Stimulated activated naive CD4-positive, alpha-beta T cell (primary cell): ENCODE measurements around the gene LAPTM4A.
A peak's percentile ranks its signal among the peaks of the same experiment; 100 is the strongest.
"Not testable (repeated sequence)": the region's sequence is repeated elsewhere in the genome, so short reads cannot be mapped to it uniquely, and the experiment has no call there.

Experiments used
- DNase-seq, 6 experiments: peaks; one replicate each; lab custom pipeline; 2025; lab: John Stamatoyannopoulos, UW

LAPTM4A gene

DNA sequence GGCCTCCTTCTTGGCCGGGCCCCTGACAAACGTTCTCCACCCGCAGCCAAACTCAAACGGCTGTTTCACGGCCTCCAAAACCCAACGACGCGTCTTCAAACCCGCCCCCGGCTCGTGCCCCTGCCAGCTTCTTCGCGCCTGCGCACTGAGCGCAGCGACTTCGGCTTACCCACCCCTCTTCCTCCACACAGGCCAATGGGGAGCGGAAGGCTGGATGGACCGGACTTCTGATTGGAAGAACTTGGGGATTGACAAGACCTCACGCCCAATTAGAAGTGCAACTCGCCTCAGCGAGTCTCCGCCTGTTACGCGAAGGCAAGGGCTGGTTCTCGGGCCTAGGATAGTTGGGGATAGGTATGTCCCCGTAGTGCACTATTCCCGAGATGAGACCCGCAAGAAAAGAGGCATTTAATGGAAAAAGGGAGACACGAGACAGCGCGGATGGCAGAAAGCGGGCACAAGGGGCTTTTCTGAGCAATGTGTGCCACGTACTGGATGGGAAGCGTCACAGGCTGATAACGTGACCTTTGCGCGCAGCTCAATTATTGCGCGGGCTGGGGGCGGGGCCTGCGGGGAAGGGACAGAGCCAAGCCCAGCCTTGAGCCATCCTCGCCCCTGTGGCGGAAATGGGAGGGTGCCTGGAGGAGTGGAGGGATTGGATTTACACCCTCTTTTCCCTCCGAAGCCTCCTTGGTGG lies at the start of gene LAPTM4A:
Gene LAPTM4A, minus strand, starts transcription at position 97 of the 697 bp plus-strand sequence. CDS start 108 bp downstream, outside the sequence.
- DNase-seq, result peak; percentile 96 to 99 (median 98)

DNA sequence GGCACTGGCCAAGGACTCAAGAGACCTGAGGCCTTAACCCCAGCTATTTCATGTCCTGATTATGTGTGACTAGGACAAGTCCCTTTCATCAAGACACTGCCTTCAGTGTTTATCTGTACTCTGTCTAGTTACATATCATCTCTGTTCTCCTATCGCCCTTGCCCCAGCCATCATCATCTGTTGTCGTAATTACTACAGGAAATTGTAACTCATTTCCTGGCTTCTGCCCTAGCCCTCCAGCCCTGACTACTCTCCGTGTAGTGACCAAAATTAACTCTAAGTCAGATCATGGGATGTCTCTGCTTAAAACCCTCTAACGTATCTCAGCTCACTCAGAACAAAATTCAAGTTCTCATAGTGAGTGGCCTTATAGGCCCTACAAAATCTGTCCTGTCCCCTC lies 49.3 kb upstream of the LAPTM4A start:
- DNase-seq, result no peak

DNA sequence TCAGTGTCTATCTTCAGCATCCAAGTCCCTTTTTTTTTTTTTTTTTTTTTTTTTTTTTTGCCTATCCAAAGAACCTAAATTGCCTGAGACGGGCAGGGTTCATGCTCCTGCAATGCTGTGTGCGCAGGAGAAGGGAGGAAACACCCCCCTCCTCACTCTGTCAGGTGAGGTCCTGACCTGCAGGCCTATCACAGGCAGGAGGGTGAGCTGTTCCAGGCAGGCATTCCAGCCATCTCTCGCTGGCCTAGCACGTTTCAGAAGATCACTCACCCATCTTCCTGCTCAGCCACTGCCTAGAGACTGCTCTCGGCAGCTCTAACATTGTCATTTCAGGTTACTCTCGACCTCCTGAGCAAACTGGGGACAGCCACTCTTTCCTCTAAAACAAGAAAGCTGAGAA lies 48.4 kb upstream of the LAPTM4A start:
- DNase-seq, result no peak

DNA sequence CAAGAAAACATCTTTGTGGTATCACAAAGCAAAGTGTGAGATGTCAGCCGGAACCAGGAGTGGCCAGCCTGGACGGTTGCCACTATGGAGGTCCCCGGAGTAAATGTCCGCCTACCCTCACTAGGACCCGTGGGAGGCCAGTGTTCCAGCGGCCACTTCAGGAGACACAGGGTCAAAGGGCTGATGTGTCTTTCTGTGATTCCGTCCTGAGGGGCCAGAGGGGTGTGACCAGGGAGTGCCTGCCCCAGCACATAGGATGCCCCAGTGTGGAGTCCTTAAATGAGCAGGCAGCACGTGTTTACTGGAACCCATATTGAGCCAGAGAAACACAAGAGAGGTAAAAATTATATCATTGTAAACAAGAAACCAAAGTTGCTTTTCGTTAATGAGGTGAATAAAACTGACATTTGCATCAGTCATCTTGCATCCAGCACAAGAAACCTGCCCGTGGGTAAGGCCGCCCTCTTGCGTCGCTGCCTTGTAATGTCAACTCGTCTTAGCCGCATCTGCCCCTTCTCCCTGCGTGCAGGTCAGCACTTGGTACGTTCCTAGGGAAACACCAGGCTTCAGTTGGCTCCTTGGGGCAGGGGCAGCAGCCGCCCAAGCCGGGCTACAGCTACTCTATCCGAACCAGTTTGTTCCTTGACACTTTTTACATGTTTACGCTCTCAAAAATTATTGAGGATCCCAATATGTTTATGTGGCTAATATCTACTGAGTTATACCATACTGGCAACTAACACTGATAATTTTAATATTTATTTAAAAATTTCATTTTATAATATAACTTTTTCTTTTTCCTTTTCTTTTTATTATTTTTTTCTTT lies 46.7 kb upstream of the LAPTM4A start:
- DNase-seq, result peak; percentile 45 to 75 (median 58)

DNA sequence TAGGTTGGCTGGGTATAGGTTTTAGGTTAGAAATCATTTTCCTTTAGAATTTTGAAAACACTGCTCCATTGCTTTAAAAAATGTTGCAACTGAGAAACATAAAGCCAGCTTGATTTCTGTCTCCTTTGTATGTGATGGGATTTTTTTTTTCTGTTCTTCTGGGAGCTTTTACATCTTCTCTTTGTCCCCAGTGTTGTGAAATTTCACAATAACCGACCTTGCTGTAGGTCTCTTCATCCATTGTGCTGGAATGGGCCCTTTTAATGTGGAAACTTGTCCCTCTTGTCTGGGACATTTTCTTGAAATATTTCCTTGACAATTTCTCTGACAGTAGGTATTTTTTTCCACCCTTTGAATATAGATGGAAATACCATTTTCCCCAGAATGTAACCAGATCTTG lies 44.0 kb upstream of the LAPTM4A start:
- no peak for DNase-seq

DNA sequence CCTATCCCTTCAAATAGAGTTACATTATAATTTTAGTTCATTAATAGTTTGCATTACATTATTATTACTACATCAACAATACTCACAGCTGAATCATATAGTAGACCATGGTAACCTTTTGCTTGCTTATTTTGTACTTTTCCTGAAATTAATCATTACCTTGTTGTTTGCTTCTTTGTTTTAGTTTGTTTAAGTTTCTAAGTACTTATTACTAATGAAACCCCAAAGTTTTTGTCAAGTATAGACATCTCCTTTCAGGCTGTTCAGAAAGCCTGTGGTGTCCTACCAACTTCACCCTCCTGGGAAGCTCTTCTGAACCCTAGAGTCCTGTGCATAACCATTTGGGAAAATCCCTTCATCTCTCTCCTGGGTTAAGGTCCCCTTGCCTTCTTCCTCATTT lies 43.5 kb upstream of the LAPTM4A start:
- DNase-seq, result no peak

DNA sequence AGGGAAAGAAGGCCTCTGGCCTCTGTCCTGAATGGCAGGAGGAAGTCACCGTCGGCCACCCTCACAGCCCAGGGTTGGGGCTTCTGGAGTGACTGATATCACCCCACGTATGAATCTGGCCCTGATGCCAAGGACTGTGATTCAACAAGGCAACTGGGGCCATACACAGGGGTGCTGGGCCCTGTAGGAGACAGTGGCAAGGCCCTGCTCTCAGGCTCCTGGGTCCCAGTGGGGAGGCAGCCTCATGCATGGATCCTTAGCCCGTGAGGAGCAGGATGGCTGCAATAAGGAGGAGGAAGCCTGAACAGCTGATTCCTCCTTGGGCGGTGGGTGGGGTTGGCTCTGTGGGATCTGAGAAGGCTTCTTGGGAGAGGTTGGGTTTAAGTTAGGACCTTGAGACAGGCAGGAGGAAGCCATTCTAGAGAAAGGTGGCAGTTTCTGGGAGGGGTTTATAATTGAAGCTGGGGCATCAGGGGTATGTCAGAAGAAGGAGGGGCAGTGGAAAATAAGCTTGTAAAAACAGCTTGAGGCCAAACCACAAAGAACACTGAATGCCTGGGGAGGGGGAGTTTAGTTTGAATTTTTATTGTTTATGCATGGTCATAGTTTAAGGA lies 42.8 kb upstream of the LAPTM4A start:
- no peak for DNase-seq

DNA sequence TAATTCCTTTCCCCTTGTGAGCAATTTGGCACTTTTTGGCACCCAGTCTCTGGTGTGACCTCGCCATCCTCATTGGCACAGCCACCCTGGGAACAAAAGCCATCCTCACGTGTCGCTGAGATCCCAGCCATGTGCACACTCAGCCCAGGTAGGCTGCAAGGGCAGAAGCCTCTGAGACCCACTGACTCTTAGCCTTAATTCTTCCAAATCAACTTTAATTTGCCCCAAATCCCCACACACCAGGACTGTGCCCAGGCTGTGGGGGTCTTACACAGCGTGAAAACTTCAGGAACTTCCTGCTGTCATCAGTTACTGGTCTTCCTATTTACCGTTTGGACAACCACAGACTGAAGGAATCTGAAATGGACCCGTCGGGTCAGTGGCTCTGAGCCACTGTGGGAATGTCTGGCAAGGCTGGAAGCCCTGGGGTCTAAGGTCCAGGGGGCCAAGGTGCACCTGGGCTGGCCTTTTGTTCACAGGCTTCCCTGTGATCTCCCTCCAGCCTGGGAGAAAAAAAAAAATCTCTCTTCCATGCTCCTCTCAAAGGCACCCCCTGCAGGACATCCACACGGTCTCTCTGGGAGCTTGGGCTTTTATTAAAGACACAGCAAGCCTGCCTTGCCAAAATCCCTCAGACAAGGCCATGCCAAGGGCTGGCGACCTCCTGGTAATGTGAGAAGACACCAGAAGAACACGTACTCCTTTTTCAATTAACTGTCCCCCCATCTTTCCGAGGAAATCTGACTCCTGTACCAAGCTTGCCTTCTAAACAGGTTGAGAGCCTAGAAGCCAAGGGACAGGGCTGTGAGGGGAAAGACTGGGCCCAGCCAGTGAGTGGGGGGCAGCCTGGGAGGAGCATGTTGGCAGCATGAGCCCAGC lies 42.1 kb upstream of the LAPTM4A start:
- DNase-seq, result no peak

DNA sequence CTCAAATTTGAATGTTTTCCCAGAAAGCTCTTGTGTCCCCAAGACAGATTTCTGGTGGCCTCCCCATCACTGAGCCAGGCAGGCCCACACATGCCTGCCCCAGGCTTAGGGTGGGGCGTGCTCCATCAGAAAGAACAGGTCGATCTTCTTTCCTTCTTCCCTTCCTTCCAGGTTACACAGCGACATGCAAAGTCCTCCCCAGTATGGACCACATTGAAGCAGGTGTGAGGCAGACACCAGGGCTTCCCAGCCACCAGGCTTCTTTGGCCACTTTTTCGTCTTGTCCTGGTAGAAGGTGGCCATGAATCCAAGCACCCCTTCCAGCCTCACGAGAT lies 41.4 kb upstream of the LAPTM4A start:
- DNase-seq, result no peak

DNA sequence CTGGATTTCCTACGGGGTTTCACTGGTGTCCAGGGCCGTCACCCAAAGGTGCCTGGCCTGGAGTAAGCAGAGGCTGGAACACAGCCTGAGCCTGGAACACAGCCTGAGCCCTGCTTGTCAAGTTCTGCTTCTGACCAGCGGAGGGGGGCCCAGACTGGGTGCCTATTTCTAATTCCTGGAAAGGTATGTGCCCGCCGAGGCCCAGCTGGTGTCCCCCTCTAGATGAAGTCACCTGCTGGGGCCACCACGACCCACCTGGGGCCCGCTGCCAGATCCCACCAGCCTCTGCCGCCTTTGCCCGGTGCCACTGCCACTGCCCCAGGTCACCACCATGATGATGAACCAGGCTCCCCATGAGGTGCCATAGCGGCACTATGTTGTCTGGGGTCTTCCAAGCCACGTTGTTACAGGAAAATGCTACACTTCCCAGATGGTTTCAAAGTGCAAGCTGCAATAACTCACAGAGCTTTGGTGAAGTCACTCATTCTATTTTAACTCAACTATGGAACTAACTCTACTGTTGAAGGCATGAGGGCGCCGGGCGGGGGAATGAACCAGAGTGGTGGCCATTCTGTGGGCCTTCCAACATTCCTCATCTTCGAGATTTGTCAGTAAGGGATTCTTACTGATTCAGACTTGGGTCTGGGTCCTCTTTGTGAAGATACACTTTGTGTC lies 40.9 kb upstream of the LAPTM4A start:
- no peak for DNase-seq

DNA sequence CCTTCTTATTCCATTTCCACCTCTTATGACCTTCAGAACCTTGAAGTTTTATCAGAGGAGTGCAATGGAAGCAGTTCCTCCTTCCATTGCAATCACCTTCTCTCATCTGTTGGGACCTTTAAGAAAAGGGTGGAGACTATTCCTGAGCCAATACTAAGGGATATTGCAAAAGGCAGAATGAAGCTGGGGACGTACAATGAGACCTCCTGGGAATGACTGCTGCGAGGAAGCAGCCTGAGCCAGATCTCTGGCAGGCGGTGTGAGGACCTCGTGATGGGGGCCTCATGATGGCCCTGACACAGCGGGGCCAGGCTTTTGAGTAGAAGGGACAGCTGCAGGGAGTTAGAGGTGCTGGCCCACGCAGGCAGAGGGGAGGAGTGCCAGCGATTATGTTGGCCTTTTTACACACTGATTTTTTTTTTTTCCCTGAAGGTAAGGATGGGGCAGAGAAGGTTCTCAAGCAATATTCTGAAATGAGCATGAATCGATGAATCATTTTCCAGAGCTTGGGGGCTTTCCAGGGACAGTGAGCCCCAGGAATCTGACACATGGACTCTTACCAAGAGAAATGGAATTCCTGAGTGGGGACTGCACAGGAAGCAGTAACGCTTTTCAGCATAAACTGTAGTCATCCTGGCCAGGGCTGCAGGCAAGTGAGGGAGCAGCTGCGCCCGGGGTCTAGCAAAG lies 40.0 kb upstream of the LAPTM4A start:
- DNase-seq, result no peak

DNA sequence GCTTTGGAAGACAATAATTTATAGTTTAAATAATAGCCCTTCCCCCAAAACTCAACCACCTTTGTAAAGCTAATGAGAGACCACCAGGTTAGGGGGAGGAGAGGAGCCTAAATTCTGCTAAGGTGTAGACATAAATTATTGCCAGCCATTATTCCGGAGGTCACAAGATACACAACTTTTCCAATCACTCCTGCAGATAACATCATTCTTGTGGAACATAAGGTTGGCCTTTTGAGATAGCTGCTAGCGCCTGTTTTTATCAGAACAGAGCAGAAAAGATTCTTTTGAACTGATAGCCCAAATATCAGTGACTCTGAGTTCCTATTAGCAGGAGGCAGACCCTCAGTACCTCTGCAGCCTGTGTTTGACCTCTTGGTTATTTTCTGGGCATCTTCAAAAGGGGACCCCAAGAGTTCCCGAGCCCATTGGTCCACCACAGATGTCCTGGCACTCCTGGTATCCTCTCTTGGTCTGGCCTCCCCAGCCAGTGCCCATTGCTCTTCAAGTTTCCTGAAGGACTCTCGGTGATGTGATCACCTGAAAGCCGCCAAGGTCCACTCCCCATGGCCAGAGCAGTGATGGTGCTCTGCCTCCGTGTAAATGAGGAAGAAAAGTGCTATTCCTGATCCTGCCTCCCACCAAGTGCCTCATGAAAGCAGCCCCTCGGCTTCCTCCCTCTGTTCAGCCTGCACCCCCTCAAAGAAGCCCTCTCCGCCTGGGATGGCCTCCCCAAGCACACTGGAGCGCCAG lies 38.5 kb upstream of the LAPTM4A start:
- DNase-seq, result no peak

DNA sequence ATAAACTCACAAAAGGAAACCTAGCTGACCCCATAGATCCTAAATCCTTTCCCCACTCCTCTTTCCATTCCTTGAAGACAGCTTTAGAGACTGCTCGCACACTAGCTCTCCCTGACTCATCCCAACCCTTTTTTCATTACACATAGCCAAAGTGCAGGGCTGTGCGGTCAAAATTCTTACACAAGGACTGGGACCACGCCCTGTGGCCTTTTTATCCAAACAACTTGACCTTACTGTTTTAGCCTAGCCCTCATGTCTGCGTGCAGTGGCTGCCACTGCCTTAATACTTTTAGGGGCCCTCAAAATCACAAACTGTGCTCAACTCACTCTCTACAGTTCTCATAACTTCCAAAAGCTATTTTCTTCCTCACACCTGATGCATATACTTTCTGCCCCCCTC lies 34.5 kb upstream of the LAPTM4A start:
- not testable (repeated sequence) for DNase-seq

DNA sequence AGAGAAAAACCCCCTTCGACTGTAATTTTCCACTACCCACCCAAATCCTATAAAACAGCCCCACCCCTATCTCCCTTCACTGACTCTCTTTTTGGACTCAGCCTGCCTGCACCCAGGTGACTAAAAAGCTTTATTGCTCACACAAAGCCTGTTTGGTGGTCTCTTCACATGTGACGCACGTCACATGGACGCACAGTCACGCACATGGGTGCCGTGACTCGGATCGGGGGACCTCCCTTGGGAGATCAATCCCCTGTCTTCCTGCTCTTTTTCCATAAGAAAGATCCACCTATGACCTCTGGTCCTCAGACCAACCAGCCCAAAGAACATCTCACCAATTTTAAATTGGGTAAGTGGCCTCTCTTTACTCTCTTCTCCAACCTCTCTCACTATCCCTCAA lies 31.4 kb upstream of the LAPTM4A start:
- DNase-seq, result not testable (repeated sequence)

DNA sequence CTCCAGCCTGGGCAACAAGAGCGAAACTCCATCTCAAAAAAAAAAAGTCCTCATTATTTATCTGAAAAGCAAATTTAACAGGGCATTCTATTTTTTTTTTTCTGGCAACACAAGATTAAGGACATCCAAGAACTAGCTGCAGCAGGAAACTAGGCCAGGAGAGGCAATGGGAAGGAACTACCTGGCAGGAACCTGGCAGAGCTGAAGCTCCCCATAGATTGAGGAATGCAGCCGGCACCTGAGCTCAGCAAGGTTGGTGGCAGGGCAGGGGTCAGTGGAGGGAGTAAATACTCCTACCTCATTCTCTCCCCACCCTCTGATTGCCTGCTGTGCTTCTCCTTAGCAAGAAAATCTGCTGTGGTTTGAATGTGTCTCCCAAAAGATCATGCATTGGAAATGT lies 30.4 kb upstream of the LAPTM4A start:
- no peak for DNase-seq

DNA sequence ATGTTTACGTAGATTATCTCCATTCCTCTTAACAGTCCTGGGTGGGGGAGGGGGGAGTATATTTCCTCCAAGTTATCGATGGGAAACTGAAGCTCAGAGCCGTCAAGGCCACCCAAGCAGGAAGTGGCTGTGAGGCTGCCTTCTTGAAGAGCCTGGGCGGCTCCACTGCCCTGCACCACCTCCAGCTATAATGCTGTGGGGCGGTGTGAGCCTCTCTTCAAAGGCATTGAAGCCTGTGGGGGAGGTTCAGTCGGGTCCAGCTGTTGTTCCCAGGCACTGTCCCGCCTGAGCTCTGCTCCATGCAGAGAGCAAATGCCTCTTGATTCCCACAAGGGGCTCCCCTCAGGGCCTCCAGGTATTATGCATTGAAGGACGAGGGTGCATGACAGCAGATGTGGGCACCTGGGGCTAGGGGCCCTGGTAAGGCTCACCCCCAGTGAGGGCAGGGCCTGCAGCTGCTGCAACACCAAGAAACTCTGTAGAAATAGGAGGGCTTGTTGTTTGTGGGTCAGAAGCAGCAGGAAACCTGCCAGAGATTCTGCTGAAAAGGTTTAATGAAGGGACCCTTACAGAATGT lies 29.5 kb upstream of the LAPTM4A start:
- no peak for DNase-seq

DNA sequence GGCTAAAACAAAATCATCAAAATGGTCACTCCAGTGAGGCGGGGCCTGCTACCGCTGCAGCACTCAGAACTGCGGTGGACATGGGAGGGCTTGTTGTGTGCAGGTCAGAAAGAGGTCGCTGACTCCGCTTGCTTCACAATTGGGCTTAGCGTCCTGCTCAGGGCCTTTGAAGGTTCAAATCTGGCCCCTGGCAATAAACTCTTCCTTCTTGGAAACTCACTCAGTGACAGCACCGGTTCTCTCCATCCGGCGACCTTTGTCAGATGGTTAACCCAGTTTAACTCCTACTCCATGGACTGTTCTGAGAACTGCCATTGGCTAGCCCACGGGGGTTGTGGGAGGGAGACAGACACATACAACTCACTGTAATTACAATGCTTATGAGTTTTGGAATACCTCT lies 29.0 kb upstream of the LAPTM4A start:
- no peak for DNase-seq

DNA sequence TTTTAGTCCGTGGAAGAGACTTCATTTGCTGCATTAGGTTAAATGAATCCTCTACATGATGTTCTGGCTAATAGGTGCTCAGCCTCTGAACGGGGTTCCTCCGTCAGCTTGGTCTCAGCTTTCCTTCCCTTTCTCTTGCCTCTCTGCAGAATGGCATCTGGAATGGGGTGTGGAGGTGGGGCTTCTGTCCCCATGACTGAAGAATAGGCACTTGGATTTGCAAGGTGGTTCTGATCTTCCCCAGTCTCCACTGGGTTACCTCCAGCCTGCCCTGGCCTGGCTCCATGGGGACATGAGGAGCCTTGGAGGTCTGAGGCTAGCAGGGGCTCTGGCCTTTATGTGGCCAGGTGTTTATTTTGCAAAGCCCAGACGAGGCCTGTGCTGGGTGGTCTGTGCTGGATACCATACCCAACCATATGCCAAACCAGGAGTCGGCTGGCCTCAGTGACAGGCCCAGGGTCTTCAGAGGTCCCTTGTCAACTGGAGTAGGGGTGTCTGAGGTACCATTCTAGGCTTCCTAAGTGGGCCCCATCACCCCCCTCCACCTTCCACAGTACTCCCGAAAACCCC lies 28.2 kb upstream of the LAPTM4A start:
- DNase-seq, result no peak

DNA sequence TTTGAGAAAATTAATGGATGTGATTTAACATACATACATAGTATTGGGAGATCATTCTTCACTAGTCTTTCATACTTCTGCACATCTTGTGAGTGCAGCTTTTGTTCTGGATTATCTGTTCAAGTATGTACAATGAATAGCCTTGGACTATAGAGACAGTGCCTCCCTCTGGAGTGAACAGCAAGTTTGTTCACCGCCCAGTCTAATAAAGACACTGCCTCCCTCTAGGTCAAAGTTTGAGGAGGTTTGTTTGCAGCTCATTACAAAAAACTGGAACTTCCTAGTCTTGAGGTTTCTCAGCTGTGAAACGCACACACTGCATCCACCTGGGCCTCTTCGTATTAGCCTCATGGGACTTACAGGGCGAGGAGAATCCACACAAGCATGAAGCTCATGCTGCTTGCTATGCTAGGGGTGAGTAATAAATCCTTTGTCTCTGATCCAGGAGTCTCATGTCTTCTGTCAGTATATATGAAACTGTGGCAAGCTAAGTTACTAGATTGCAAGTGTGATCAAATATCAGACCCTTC lies 26.0 kb upstream of the LAPTM4A start:
- no peak for DNase-seq
